Epithelial cell of esophagus (primary cell): ENCODE results near the gene CNEP1R1.

Experiments
- DNase-seq: peaks from one replicate; pipeline ENCODE4 v3.0.0; 2010; ENCODE audit warnings: low read depth
- H3K4me3 ChIP-seq: 2 replicates; pipeline ENCODE4 v1.5.1; 2011; ENCODE audit warnings: mild to moderate bottlenecking, low read length, control low read depth
- TF ChIP-seq, protein P1 (sequence below): IDR thresholded peaks from 2 replicates; pipeline ENCODE4 v1.5.1; 2011; ENCODE audit warnings: low read depth, mild to moderate bottlenecking, low read length, control low read depth, inconsistent platforms; ENCODE audit not compliant: insufficient read depth; ENCODE audit errors: missing control alignments

Gene CNEP1R1

DNA sequence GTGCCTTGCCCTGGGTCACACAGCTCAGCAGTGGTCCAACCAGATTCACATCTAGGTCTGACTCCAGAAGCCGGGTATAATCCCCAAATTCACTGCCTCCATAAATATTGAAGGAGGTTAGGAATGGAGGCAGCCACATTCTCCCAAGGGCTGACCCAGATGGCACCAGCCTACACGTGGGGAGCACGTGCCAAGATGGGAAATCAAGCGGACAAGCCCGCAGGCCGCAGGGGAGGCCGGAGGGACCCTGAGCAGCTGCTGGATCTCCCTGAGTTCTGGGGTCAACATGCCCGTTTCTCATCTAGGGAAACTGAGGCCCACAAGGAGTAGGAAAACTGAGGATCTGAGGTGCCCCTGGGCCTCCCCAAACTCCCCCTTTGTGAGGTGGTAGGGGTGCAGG is 32.2 kb upstream of the CNEP1R1 start:
- TF ChIP-seq, protein P1, sequence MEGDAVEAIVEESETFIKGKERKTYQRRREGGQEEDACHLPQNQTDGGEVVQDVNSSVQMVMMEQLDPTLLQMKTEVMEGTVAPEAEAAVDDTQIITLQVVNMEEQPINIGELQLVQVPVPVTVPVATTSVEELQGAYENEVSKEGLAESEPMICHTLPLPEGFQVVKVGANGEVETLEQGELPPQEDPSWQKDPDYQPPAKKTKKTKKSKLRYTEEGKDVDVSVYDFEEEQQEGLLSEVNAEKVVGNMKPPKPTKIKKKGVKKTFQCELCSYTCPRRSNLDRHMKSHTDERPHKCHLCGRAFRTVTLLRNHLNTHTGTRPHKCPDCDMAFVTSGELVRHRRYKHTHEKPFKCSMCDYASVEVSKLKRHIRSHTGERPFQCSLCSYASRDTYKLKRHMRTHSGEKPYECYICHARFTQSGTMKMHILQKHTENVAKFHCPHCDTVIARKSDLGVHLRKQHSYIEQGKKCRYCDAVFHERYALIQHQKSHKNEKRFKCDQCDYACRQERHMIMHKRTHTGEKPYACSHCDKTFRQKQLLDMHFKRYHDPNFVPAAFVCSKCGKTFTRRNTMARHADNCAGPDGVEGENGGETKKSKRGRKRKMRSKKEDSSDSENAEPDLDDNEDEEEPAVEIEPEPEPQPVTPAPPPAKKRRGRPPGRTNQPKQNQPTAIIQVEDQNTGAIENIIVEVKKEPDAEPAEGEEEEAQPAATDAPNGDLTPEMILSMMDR = no peak
- no peak for DNase-seq
- no peak overlapping the region for H3K4me3 ChIP-seq

DNA sequence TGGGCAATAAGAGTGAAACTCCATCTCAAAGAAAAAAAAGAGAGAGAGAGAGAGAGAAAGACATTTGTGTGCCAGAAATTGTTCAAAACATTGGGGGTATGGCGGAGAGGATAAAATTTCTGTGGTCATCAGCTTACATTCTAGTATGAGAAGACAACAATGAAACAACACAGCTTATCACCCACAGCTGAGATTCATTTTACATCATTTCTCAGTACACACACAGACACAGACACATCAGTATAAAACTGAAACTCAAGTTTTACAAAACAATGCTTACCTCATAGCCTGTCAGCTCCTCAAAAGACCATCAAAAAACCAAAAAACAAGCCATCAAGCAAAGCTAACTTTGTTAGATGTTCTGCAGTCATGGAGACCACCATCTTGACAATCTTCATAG is 31.4 kb upstream of the CNEP1R1 start:
- TF ChIP-seq, protein P1 = no peak
- H3K4me3 ChIP-seq = no peak overlapping the region
- DNase-seq = no peak

DNA sequence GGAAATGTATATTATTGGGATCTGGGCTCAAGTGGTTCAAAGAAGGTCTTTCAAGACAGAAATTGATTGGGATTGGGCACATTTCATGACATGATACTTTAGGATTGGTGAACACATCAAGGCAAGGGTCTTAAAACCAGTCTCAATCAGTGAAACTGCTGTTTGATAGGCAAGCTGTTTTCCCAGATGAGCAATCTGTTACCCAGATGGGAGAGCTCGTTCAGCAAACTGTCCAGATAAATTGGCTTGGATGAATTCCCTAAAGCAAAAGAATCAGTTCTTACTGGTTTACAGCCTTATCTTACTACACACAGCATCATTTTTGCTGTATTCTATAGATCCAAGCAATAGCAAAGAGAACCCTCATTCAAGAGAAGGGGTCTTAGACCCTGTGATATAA is 31.0 kb upstream of the CNEP1R1 start:
- TF ChIP-seq, protein P1 = no peak
- no peak for DNase-seq
- H3K4me3 ChIP-seq = no peak overlapping the region

DNA sequence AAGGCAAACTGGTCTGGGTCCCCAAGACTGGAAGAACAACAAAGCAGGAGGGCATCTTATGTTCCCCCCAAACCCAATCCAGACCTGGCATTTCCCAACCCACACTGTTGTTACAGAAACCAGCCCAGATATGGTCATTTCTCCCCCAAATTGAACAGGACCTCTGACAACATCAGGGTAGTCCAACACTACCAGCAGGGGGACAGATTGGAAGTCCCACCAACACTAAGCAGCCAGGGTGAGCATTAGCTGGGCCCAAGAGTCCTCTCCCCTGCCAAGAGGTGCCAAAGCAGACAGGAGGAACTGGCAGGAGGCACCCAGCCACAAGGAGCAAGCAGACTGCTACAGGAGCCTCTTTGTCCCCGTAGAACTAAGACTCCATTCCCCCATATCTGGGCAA is 29.3 kb upstream of the CNEP1R1 start:
- TF ChIP-seq, protein P1 = no peak
- no peak overlapping the region for H3K4me3 ChIP-seq
- DNase-seq = no peak

DNA sequence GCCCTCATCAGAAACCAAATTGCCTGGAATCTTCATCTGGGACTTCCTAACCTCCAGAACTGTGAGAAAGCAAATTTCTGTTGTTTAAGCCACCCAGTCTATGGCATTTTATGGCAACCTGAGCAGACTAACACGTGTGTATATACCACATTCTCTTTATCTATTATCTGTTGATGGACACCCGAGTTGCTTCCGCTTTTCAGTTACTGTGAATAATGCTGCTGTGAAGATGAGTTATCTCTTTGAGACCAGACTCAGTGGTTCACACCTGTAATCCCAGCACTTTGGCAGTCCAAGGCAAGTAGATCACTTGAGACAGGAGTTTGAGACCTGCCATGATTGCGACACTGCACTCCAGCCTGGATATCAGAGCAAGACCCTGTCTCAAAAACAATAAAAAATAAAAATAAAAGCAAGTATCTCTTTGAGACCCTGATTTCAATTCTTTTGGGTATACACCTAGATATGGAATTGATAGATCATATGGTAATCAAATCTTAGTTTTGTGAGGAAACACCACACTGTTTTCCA is 27.2 kb upstream of the CNEP1R1 start:
- H3K4me3 ChIP-seq = no peak overlapping the region
- no peak for DNase-seq
- TF ChIP-seq, protein P1 = no peak

DNA sequence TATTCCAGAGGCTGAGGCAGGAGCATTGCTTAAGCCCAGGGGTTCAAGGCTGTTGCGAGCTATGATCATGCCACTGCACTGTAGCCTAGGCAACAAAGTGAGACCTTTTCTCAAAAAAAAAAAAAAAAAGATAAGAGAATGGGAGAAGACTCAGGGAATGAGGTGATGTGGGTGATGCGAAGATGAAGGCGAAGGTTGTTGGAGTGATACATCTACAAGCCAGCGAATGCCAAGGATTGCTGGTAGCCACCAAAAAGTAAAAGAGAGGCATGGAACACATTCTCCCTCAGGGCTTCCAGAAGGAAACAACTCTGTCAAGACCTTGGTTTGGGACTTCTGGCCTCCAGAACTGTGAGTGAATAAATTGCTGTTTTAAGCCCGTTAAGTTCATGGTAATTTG is 26.0 kb upstream of the CNEP1R1 start:
- no peak for DNase-seq
- no peak overlapping the region for H3K4me3 ChIP-seq
- TF ChIP-seq, protein P1 = no peak

DNA sequence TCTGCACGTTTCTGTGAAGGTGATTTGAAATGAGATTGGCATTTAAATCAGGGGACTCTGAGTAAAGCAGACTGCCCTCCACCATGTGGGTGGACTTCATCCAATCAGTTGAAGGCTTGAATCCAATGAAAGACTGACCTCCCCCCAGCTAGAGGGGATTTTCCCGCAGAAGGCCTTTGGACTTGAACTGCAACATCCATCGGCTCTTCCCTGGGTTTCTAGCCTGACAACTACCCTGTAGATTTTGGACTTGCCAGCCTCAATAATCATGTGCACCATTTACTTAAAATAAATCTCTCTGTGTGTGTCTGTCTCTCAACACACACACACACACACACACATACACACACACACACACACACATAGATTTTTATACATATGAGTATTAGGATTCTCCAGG is 23.9 kb upstream of the CNEP1R1 start:
- TF ChIP-seq, protein P1 = no peak
- no peak for DNase-seq
- H3K4me3 ChIP-seq = no peak overlapping the region
